ENCODE results near the gene PGD.
"Not testable (repeated sequence)": the region's sequence is repeated elsewhere in the genome, so short reads cannot be mapped to it uniquely, and the experiment has no call there.

The PGD gene

GRCh38 chr1:10407201-10407600 lies 8.3 kb downstream of the PGD start:
- no peak overlapping the region for H3K4me3 ChIP-seq (ENCODE audit: control insufficient read depth, low read depth, low read length)
- TF ChIP-seq CTCF (IDR thresholded peaks at IDR 0.05; ENCODE audit: control insufficient read depth, insufficient read depth, low read depth, low read length, missing control alignments): no peak
- no peak for DNase-seq (ENCODE audit: low read depth)

GRCh38 chr1:10415211-10415930 lies 16.5 kb downstream of the PGD start:
- peak; percentile 79 for DNase-seq (ENCODE audit: low read depth)
- no peak for TF ChIP-seq CTCF (IDR thresholded peaks at IDR 0.05; ENCODE audit: control insufficient read depth, insufficient read depth, low read depth, low read length, missing control alignments)
- no peak overlapping the region for H3K4me3 ChIP-seq (ENCODE audit: control insufficient read depth, low read depth, low read length)

- H3K4me3 ChIP-seq (ENCODE audit: control insufficient read depth, low read depth, low read length); DNase-seq (ENCODE audit: low read depth): not testable (repeated sequence)
These were observed 17.1 kb downstream of the PGD start for GRCh38 chr1:10415967-10416366.

GRCh38 chr1:10418741-10419140 lies 19.9 kb downstream of the PGD start:
- not testable (repeated sequence) for DNase-seq (ENCODE audit: low read depth); H3K4me3 ChIP-seq (ENCODE audit: control insufficient read depth, low read depth, low read length)

DNA sequence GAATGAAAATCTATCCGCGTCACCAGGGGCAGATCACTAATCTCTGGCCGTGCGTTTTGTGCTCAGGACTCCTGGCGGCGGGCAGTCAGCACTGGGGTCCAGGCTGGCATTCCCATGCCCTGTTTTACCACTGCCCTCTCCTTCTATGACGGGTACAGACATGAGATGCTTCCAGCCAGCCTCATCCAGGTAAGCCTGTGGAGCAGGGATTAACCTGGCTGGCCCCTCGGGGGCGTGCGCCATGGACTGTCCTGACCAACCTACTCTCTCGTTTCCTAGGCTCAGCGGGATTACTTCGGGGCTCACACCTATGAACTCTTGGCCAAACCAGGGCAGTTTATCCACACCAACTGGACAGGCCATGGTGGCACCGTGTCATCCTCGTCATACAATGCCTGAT lies 20.5 kb downstream of the PGD start:
- no peak for TF ChIP-seq CTCF (IDR thresholded peaks at IDR 0.05; ENCODE audit: control insufficient read depth, insufficient read depth, low read depth, low read length, missing control alignments)
- DNase-seq (ENCODE audit: low read depth): no peak
- no peak overlapping the region for H3K4me3 ChIP-seq (ENCODE audit: control insufficient read depth, low read depth, low read length)

GRCh38 chr1:10421637-10422036 lies 22.8 kb downstream of the PGD start:
- TF ChIP-seq CTCF (IDR thresholded peaks at IDR 0.05; ENCODE audit: control insufficient read depth, insufficient read depth, low read depth, low read length, missing control alignments): no peak
- DNase-seq (ENCODE audit: low read depth): no peak
- H3K4me3 ChIP-seq (ENCODE audit: control insufficient read depth, low read depth, low read length): no peak overlapping the region

DNA sequence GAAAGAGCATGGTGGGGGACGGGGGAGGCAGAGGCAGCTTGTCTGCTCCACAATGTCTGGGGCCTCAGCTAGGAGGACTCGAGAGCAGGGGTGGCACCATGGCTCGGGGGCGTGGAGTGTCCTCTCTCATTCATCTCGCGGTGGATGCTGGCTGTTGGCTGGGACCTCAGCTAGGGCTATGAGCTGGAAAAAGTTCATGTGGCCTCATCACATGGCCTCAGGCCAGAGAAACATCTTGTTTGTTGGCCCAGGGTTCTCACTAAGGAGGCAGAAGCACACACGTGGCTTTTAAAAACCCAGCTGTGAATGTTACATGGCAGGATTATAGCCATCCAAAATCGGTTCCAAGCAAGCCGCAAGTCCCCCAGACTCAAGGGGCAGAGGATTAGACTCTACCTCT lies 25.2 kb downstream of the PGD start:
- no peak for DNase-seq (ENCODE audit: low read depth)
- TF ChIP-seq CTCF (IDR thresholded peaks at IDR 0.05; ENCODE audit: control insufficient read depth, insufficient read depth, low read depth, low read length, missing control alignments): no peak
- H3K4me3 ChIP-seq (ENCODE audit: control insufficient read depth, low read depth, low read length): no peak overlapping the region

- TF ChIP-seq CTCF (IDR thresholded peaks at IDR 0.05; ENCODE audit: control insufficient read depth, insufficient read depth, low read depth, low read length, missing control alignments): no peak
- DNase-seq (ENCODE audit: low read depth): no peak
- H3K4me3 ChIP-seq (ENCODE audit: control insufficient read depth, low read depth, low read length): no peak overlapping the region
These were observed 25.8 kb downstream of the PGD start for GRCh38 chr1:10424651-10425050.

DNA sequence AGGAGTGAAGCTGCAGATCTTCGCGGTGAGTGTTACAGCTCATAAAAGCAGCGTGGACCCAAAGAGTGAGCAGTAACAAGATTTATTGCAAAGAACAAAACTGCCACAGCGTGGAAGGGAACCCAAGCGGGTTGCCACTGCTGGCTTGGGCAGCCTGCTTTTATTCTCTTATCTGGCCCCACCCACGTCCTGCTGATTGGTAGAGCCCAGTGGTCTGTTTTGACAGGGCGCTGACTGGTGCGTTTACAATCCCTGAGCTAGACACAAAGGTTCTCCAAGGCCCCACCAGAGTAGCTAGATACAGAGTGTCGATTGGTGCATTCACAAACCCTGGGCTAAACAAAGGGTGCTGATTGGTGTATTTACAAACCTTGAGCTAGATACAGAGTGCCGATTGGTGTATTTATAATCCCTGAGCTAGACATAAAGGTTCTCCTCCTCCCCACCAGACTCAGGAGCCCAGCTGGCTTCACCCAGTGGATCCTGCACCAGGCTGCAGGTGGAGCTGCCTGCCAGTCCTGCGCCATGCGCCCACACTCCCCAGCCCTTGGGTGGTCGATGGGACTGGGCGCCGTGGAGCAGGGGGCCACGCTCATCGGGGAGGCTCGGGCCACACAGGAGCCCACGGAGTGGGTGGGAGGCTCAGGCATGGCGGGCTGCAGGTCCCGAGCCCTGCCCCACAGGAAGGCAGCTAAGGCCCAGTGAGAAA lies 27.1 kb downstream of the PGD start:
- not testable (repeated sequence) for DNase-seq (ENCODE audit: low read depth); H3K4me3 ChIP-seq (ENCODE audit: control insufficient read depth, low read depth, low read length)

GRCh38 chr1:10426535-10426848 lies 27.6 kb downstream of the PGD start:
- H3K4me3 ChIP-seq (ENCODE audit: control insufficient read depth, low read depth, low read length); DNase-seq (ENCODE audit: low read depth): not testable (repeated sequence)
